Liver (tissue), 9 donors: ENCODE measurements around the gene LRRN2. TPM values are rescaled to one million over a fixed set of nuclear protein-coding genes. Genes with fewer than 3 reads are reported as not detected.

Experiments used
- DNase-seq: peaks from one replicate; pipeline ENCODE4 v3.0.0-alpha.2; 2017; ENCODE audit warnings: low spot score
- H3K27ac ChIP-seq, 2 donors: one replicate each; pipeline ENCODE4 v1.7.0; 2013; ENCODE audit warnings: inconsistent platforms in 2 of 2, low read length in 2 of 2, control low read depth in 1 of 2, low read depth in 1 of 2, mild to moderate bottlenecking in 1 of 2
- H3K27me3 ChIP-seq, 4 donors: one replicate each; pipeline versions ENCODE4 v1.6.1 to v1.7.0; 2013; ENCODE audit warnings: low read length in 3 of 4, inconsistent platforms in 1 of 4, mild to moderate bottlenecking in 1 of 4, moderate library complexity in 1 of 4; ENCODE audit not compliant: control insufficient read depth in 4 of 4, insufficient read depth in 4 of 4
- H3K36me3 ChIP-seq, 4 donors: one replicate each; pipeline versions ENCODE4 v1.6.1 to v1.7.0; 2013; ENCODE audit warnings: low read length in 3 of 4, mild to moderate bottlenecking in 3 of 4, low read depth in 1 of 4, moderate library complexity in 1 of 4; ENCODE audit not compliant: control insufficient read depth in 4 of 4, insufficient read depth in 3 of 4
- H3K4me1 ChIP-seq, 4 donors: one replicate each; pipeline versions ENCODE4 v1.6.1 to v1.7.0; 2013; ENCODE audit warnings: low read length in 3 of 4, mild to moderate bottlenecking in 3 of 4, moderate library complexity in 1 of 4; ENCODE audit not compliant: control insufficient read depth in 4 of 4, insufficient read depth in 4 of 4
- H3K4me3 ChIP-seq, 3 donors: one replicate each; pipeline versions ENCODE4 v1.6.1 to v1.7.0; 2013; ENCODE audit warnings: low read length in 3 of 3, control low read depth in 1 of 3, low read depth in 1 of 3, mild to moderate bottlenecking in 1 of 3
- H3K9ac ChIP-seq, 2 donors: one replicate each; pipeline ENCODE4 v1.7.0; 2013; ENCODE audit warnings: low read length in 2 of 2, mild to moderate bottlenecking in 2 of 2, moderate library complexity in 2 of 2, control low read depth in 1 of 2, low read depth in 1 of 2
- H3K9me3 ChIP-seq, 4 donors: one replicate each; pipeline versions ENCODE4 v1.6.1 to v1.7.0; 2013; ENCODE audit warnings: low read length in 3 of 4; ENCODE audit not compliant: control insufficient read depth in 4 of 4
- EGR1 ChIP-seq, 2 donors: IDR thresholded peaks; 2 replicates each; pipeline ENCODE4 v1.6.1; 2016 to 2018; ENCODE audit warnings: antibody characterized with exemption in 2 of 2, low read depth in 2 of 2
- FOXA1 ChIP-seq: IDR thresholded peaks from 2 replicates; pipeline ENCODE4 v1.6.1; 2016; ENCODE audit warnings: antibody characterized with exemption
- FOXA2 ChIP-seq: IDR thresholded peaks from 2 replicates; pipeline ENCODE4 v1.6.1; 2016; ENCODE audit warnings: antibody characterized with exemption
- GABPA ChIP-seq, 2 donors: IDR thresholded peaks in 1 of 2; conservative IDR thresholded peaks in 1 of 2; 2 replicates each; pipeline ENCODE4 v1.6.1; 2016; ENCODE audit warnings: antibody characterized with exemption in 2 of 2, mild to moderate bottlenecking in 1 of 2, moderate library complexity in 1 of 2
- HNF4A ChIP-seq, 2 donors: conservative IDR thresholded peaks; 2 replicates each; pipeline ENCODE4 v1.6.1; 2016; ENCODE audit warnings: antibody characterized with exemption in 2 of 2, mild to moderate bottlenecking in 2 of 2
- HNF4G ChIP-seq: IDR thresholded peaks from 2 replicates; pipeline ENCODE4 v1.6.1; 2016; ENCODE audit warnings: antibody characterized with exemption
- JUND ChIP-seq, 2 donors: IDR thresholded peaks; 2 replicates each; pipeline ENCODE4 v1.6.1; 2016; ENCODE audit warnings: antibody characterized with exemption in 2 of 2
- NR2F2 ChIP-seq: IDR thresholded peaks from 2 replicates; pipeline ENCODE4 v1.6.1; 2016; ENCODE audit warnings: antibody characterized with exemption
- RAD21 ChIP-seq, 2 donors: IDR thresholded peaks; 2 replicates each; pipeline ENCODE4 v1.6.1; 2016; ENCODE audit warnings: antibody characterized with exemption in 2 of 2, mild to moderate bottlenecking in 2 of 2
- RXRA ChIP-seq, 2 donors: IDR thresholded peaks; 2 replicates each; pipeline ENCODE4 v1.6.1; 2017 to 2018; ENCODE audit warnings: antibody characterized with exemption in 2 of 2, mild to moderate bottlenecking in 1 of 2
- SP1 ChIP-seq: IDR thresholded peaks from 2 replicates; pipeline ENCODE4 v1.6.1; 2018; ENCODE audit warnings: antibody characterized with exemption, mild to moderate bottlenecking
- TAF1 ChIP-seq: conservative IDR thresholded peaks from 2 replicates; pipeline ENCODE4 v1.6.1; 2016; ENCODE audit warnings: antibody characterized with exemption, mild to moderate bottlenecking
- YY1 ChIP-seq: IDR thresholded peaks from 2 replicates; pipeline ENCODE4 v1.6.1; 2016; ENCODE audit warnings: antibody characterized with exemption, mild to moderate bottlenecking
- WGBS: extraction: QIAGEN DNeasy Blood & Tissue Kit; methylation state at CpG from one replicate; pipeline ENCODE4 v1.1.7; 2013; 5-methylcytosine and 5-hydroxymethylcytosine counted together
- polyA plus RNA-seq, 2 donors: library from polyadenylated mRNA; stranded (reverse) in 1 of 2; unstranded in 1 of 2; fragments of 200-250 nt in 1 of 2; fragments of >200 nt in 1 of 2; fragmentation: Nextera tagmentation in 1 of 2; extraction: Ambion mirVana in 1 of 2; gene quantifications; one replicate each; pipeline versions ENCODE4 v1.2.1 to v1.2.3, GENCODE V29; 2013 to 2015
- total RNA-seq, 2 donors: library from RNA; depleted of rRNA; stranded (reverse); fragments of >200 nt; gene quantifications; one replicate each; pipeline ENCODE4 v1.2.3, GENCODE V29; 2014
- TF ChIP-seq, protein P1 (sequence below): IDR thresholded peaks from 2 replicates; pipeline ENCODE4 v1.6.1; 2016; ENCODE audit warnings: antibody characterized with exemption
- TF ChIP-seq, protein P2 (sequence below): IDR thresholded peaks from 2 replicates; pipeline ENCODE4 v1.6.1; 2016; ENCODE audit warnings: antibody characterized with exemption, mild to moderate bottlenecking
- TF ChIP-seq, protein P3 (sequence below): IDR thresholded peaks from 2 replicates; pipeline ENCODE4 v1.6.1; 2016; ENCODE audit warnings: antibody characterized with exemption
- TF ChIP-seq, protein P4 (sequence below): IDR thresholded peaks from 2 replicates; pipeline ENCODE4 v1.6.1; 2016; ENCODE audit warnings: antibody characterized with exemption
- TF ChIP-seq, protein P5 (sequence below): fragments of 150-350 bp; IDR thresholded peaks from 2 replicates; pipeline ENCODE4 v1.5.1; 2017; ENCODE audit warnings: improper control_type of control experiment, low read depth, low read length; ENCODE audit not compliant: missing input control
- donor health status: healthy.
- donor health status: healthy.
- donor health status: healthy.
- donor health status: healthy.
- donor health status: healthy.

The LRRN2 gene
- total and polyA plus RNA-seq, 4 donors = 0.13 to 2.8 (median 0.28) TPM

DNA sequence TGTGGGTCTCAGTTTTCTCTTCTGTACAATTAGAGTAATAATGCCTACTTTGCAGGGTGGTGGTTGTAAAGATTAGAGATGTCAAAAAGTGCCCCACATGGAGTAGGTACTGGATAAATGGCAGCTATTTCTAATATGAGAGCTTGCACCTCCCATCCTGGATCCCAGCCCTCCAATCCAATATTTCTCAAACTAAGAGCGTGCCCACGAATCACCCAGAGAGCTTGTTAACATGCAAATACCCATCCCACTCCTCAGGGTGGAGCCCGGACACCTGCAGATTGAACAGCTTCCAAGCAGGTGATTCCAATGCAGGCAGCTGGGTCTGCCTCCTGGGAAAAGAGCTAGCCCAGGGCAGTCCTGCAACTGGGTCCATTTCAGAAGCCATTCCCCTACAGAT is 33.0 kb downstream of the LRRN2 start:
- Histone ChIP-seq H3K27me3 (no peaks in the 10 kb centered on the region), H3K27ac (no peak overlapping the region), H3K9ac (no peak overlapping the region), H3K4me3 (no peak overlapping the region), H3K36me3 (no peaks in the 10 kb centered on the region), H3K4me1 (no peaks in the 10 kb centered on the region), H3K9me3 (no peaks in the 10 kb centered on the region)
- DNase-seq = no peak
- WGBS = 24% methylated on average over 3 of the region's 3 CpGs
- TF ChIP-seq, protein P1, sequence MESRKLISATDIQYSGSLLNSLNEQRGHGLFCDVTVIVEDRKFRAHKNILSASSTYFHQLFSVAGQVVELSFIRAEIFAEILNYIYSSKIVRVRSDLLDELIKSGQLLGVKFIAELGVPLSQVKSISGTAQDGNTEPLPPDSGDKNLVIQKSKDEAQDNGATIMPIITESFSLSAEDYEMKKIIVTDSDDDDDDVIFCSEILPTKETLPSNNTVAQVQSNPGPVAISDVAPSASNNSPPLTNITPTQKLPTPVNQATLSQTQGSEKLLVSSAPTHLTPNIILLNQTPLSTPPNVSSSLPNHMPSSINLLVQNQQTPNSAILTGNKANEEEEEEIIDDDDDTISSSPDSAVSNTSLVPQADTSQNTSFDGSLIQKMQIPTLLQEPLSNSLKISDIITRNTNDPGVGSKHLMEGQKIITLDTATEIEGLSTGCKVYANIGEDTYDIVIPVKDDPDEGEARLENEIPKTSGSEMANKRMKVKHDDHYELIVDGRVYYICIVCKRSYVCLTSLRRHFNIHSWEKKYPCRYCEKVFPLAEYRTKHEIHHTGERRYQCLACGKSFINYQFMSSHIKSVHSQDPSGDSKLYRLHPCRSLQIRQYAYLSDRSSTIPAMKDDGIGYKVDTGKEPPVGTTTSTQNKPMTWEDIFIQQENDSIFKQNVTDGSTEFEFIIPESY = no peak
- TF ChIP-seq FOXA2 = no peak
- TF ChIP-seq SP1 = no peak
- TF ChIP-seq, protein P2, sequence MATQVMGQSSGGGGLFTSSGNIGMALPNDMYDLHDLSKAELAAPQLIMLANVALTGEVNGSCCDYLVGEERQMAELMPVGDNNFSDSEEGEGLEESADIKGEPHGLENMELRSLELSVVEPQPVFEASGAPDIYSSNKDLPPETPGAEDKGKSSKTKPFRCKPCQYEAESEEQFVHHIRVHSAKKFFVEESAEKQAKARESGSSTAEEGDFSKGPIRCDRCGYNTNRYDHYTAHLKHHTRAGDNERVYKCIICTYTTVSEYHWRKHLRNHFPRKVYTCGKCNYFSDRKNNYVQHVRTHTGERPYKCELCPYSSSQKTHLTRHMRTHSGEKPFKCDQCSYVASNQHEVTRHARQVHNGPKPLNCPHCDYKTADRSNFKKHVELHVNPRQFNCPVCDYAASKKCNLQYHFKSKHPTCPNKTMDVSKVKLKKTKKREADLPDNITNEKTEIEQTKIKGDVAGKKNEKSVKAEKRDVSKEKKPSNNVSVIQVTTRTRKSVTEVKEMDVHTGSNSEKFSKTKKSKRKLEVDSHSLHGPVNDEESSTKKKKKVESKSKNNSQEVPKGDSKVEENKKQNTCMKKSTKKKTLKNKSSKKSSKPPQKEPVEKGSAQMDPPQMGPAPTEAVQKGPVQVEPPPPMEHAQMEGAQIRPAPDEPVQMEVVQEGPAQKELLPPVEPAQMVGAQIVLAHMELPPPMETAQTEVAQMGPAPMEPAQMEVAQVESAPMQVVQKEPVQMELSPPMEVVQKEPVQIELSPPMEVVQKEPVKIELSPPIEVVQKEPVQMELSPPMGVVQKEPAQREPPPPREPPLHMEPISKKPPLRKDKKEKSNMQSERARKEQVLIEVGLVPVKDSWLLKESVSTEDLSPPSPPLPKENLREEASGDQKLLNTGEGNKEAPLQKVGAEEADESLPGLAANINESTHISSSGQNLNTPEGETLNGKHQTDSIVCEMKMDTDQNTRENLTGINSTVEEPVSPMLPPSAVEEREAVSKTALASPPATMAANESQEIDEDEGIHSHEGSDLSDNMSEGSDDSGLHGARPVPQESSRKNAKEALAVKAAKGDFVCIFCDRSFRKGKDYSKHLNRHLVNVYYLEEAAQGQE = no peak
- no peak for TF ChIP-seq NR2F2
- no peak for TF ChIP-seq YY1
- no peak for TF ChIP-seq GABPA (IDR thresholded peaks at IDR 0.05 in 1 of 2, conservative IDR thresholded peaks at IDR 0.05 in 1 of 2)
- TF ChIP-seq, protein P3, sequence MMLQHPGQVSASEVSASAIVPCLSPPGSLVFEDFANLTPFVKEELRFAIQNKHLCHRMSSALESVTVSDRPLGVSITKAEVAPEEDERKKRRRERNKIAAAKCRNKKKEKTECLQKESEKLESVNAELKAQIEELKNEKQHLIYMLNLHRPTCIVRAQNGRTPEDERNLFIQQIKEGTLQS = no peak
- no peak for TF ChIP-seq RAD21 (IDR thresholded peaks at IDR 0.05)
- no peak for TF ChIP-seq JUND (IDR thresholded peaks at IDR 0.05)
- no peak for TF ChIP-seq FOXA1
- TF ChIP-seq EGR1 (IDR thresholded peaks at IDR 0.05; ENCODE audit: low read depth in 2 of 2) = no peak
- no peak for TF ChIP-seq HNF4G

DNA sequence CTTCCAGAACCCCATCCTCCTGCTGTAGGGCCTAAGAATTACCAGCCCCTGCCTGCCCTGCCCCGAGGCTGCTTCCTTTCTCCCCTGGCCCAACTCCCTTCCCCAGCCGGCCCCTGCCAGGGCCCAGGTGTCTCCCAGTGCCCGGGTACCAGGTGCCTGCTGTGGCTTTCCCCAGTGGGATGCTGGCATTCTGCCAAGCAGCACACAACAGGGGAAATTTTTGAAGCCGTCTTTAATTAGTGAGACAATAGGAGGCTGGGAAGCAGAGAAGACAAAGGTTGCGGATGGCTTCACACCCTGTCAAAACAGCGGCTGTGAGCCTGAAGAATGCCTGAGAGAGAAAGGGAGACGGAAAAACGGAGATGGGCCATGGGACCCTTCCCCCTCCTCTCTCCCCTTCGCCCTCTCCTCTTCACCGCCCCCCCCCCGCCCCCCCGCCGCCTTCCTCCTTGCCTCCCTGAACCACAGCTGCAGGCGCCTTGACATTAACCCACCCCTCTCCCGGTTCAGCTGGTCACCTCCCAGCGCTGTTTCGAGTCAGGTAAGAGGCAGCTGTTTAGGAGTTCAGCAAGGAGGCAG is 33.6 kb downstream of the LRRN2 start:
- WGBS = 19% methylated on average over 16 of the region's 17 CpGs
- no peak overlapping the region for H3K9ac ChIP-seq
- H3K27ac ChIP-seq = no peak overlapping the region
- no peaks in the 10 kb centered on the region for H3K4me1 ChIP-seq
- H3K27me3 ChIP-seq = no peaks in the 10 kb centered on the region
- H3K4me3 ChIP-seq = no peak overlapping the region
- no peaks in the 10 kb centered on the region for H3K9me3 ChIP-seq
- no peak for DNase-seq
- no peaks in the 10 kb centered on the region for H3K36me3 ChIP-seq
- no peak for TF ChIP-seq RXRA (IDR thresholded peaks at IDR 0.05)
- TF ChIP-seq, protein P3 = no peak
- TF ChIP-seq SP1 = no peak
- TF ChIP-seq NR2F2 = no peak
- no peak for TF ChIP-seq YY1
- no peak for TF ChIP-seq RAD21 (IDR thresholded peaks at IDR 0.05)
- TF ChIP-seq HNF4G = no peak
- no peak for TF ChIP-seq TAF1
- TF ChIP-seq EGR1 (IDR thresholded peaks at IDR 0.05; ENCODE audit: low read depth in 2 of 2) = no peak
- no peak for TF ChIP-seq GABPA (IDR thresholded peaks at IDR 0.05 in 1 of 2, conservative IDR thresholded peaks at IDR 0.05 in 1 of 2)
- TF ChIP-seq, protein P1 = no peak
- TF ChIP-seq, protein P4, sequence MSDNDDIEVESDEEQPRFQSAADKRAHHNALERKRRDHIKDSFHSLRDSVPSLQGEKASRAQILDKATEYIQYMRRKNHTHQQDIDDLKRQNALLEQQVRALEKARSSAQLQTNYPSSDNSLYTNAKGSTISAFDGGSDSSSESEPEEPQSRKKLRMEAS = no peak
- TF ChIP-seq, protein P5, sequence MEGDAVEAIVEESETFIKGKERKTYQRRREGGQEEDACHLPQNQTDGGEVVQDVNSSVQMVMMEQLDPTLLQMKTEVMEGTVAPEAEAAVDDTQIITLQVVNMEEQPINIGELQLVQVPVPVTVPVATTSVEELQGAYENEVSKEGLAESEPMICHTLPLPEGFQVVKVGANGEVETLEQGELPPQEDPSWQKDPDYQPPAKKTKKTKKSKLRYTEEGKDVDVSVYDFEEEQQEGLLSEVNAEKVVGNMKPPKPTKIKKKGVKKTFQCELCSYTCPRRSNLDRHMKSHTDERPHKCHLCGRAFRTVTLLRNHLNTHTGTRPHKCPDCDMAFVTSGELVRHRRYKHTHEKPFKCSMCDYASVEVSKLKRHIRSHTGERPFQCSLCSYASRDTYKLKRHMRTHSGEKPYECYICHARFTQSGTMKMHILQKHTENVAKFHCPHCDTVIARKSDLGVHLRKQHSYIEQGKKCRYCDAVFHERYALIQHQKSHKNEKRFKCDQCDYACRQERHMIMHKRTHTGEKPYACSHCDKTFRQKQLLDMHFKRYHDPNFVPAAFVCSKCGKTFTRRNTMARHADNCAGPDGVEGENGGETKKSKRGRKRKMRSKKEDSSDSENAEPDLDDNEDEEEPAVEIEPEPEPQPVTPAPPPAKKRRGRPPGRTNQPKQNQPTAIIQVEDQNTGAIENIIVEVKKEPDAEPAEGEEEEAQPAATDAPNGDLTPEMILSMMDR = no peak
- no peak for TF ChIP-seq FOXA2
- TF ChIP-seq HNF4A (conservative IDR thresholded peaks at IDR 0.05) = no peak
- no peak for TF ChIP-seq JUND (IDR thresholded peaks at IDR 0.05)
- TF ChIP-seq FOXA1 = no peak
